Activated B cell treated with CpG ODN at 0.5 μM for 24 hours (primary cell): ENCODE measurements around the gene THRA. TPM values are rescaled to one million over a fixed set of nuclear protein-coding genes. Genes with fewer than 3 reads are reported as not detected.

Source experiments
- ATAC-seq: fragments of 200-7000 bp; cut with Tn5 transposase; one replicate; pipeline ENCODE4 v1.10.0; 2021; ENCODE audit warnings: low read depth, mild to moderate bottlenecking, moderate library complexity
- CTCF ChIA-PET: fragments of 350-600 bp; sonication (Branson Sonifier 250); formaldehyde crosslinking; loops from one replicate; lab custom pipeline; 2021; ENCODE audit warnings: antibody characterized with exemption; lab: Charles Lee
- POLR2A ChIA-PET: fragments of 350-600 bp; sonication (Branson Sonifier 250); formaldehyde crosslinking; loops from one replicate; lab custom pipeline; 2021; ENCODE audit warnings: antibody characterized with exemption; lab: Charles Lee
- DNase-seq: peaks from one replicate; pipeline ENCODE4 v3.0.0; 2022
- H3K27ac Mint-ChIP-seq: one replicate; pipeline ENCODE4 v1.8.0; 2020; ENCODE audit warnings: mixed read lengths
- H3K27me3 Mint-ChIP-seq: one replicate; pipeline ENCODE4 v1.8.0; 2021; ENCODE audit warnings: mixed read lengths
- H3K36me3 Mint-ChIP-seq: one replicate; pipeline ENCODE4 v1.8.0; 2021; ENCODE audit warnings: low read depth, mixed read lengths
- H3K4me1 Mint-ChIP-seq: one replicate; pipeline ENCODE4 v1.8.0; 2021; ENCODE audit warnings: mixed read lengths
- H3K4me3 Mint-ChIP-seq: one replicate; pipeline ENCODE4 v1.8.0; 2020; ENCODE audit warnings: mild to moderate bottlenecking, mixed read lengths
- H3K9me3 Mint-ChIP-seq: one replicate; pipeline ENCODE4 v1.8.0; 2020; ENCODE audit warnings: mixed read lengths
- intact Hi-C: fragments of 100-400 bp; cut with micrococcal nuclease; formaldehyde crosslinking; loops from one replicate; pipeline ENCODE4 v1.15.1; 2024
- total RNA-seq: library from RNA; stranded (reverse); gene quantifications from 2 replicates; pipeline ENCODE4 v1.2.3, GENCODE V29; 2022
- TF ChIP-seq, protein P1 (sequence below): fragments of 200-600 bp; IDR thresholded peaks from one replicate; pipeline ENCODE4 v1.8.0; 2022; ENCODE audit warnings: antibody characterized with exemption, mild to moderate bottlenecking

Gene THRA
- total RNA-seq, 1 donor from 2014 or later = 5.9 TPM

DNA sequence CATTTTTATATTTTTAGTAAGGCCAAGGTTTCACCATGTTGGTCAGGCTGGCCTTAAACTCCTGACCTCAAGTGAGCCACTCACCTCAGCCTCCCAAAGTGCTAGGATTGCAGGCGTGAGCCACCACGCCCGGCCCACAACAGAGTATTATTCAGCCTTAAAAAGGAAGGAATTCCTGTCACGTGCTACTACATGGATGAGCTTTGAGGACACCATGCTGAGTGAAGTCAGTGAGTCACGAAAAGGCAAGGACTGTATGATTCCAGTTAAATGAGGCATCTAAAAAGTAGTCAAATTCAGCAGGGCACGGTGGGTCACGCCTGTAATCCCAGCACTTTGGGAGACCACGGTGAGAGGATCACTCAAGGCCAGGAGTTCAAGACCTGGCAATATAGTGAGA lies 37.9 kb upstream of the THRA start:
- ChIA-PET CTCF (interaction anchor here (1.0 to 2.7 kb wide), 3 partner anchors 9 to 167 kb away, joined by 3 to 13 read pairs (median 3); partner anchors contain the start of gene CSF3), POLR2A (no interaction called here)
- H3K9me3 Mint-ChIP-seq = no peaks in the 10 kb centered on the region
- H3K27ac Mint-ChIP-seq = no peak overlapping the region
- TF ChIP-seq, protein P1, sequence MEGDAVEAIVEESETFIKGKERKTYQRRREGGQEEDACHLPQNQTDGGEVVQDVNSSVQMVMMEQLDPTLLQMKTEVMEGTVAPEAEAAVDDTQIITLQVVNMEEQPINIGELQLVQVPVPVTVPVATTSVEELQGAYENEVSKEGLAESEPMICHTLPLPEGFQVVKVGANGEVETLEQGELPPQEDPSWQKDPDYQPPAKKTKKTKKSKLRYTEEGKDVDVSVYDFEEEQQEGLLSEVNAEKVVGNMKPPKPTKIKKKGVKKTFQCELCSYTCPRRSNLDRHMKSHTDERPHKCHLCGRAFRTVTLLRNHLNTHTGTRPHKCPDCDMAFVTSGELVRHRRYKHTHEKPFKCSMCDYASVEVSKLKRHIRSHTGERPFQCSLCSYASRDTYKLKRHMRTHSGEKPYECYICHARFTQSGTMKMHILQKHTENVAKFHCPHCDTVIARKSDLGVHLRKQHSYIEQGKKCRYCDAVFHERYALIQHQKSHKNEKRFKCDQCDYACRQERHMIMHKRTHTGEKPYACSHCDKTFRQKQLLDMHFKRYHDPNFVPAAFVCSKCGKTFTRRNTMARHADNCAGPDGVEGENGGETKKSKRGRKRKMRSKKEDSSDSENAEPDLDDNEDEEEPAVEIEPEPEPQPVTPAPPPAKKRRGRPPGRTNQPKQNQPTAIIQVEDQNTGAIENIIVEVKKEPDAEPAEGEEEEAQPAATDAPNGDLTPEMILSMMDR = no peak
- no peak overlapping the region for H3K4me3 Mint-ChIP-seq
- ATAC-seq (no peak), DNase-seq (no peak)
- H3K4me1 Mint-ChIP-seq = no peaks in the 10 kb centered on the region
- intact Hi-C loops = no loop called here
- no peaks in the 10 kb centered on the region for H3K27me3 Mint-ChIP-seq
- peaks cover 80% of the 10 kb centered on the region for H3K36me3 Mint-ChIP-seq

DNA sequence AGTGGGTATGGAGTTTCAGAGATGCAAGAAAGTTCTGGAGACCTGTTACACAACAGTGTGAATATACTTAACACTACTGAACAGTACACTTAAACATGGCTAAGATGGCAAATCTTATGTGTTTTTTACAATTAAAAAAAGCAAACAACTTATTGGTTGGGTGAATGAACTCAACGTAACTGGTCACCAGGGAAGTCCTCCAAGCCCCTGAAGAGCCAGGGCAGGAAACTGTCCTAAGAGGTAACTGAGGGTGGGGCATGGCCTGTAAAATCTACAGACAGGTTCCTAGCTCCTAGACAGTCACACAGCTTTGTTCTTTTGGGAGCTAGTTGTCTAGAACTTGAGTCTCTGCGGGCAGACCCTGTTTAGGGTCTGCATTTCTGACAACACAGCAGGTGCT lies 37.2 kb upstream of the THRA start:
- no peak overlapping the region for H3K4me3 Mint-ChIP-seq
- no peak for DNase-seq
- no peak for ATAC-seq
- H3K27ac Mint-ChIP-seq = no peak overlapping the region
- ChIA-PET CTCF (interaction anchor here (1.0 to 2.7 kb wide), 6 partner anchors 10 to 478 kb away, joined by 3 to 13 read pairs (median 3); partner anchors contain the start of gene CSF3), POLR2A (interaction anchor here (0.6 kb wide), 1 partner anchor 66 kb away, joined by 7 read pairs; no protein-coding TSS in a partner anchor)
- intact Hi-C loops = no loop called here
- no peaks in the 10 kb centered on the region for H3K27me3 Mint-ChIP-seq
- TF ChIP-seq, protein P1 = no peak
- H3K4me1 Mint-ChIP-seq = no peaks in the 10 kb centered on the region
- peaks cover 80% of the 10 kb centered on the region for H3K36me3 Mint-ChIP-seq
- H3K9me3 Mint-ChIP-seq = no peaks in the 10 kb centered on the region

DNA sequence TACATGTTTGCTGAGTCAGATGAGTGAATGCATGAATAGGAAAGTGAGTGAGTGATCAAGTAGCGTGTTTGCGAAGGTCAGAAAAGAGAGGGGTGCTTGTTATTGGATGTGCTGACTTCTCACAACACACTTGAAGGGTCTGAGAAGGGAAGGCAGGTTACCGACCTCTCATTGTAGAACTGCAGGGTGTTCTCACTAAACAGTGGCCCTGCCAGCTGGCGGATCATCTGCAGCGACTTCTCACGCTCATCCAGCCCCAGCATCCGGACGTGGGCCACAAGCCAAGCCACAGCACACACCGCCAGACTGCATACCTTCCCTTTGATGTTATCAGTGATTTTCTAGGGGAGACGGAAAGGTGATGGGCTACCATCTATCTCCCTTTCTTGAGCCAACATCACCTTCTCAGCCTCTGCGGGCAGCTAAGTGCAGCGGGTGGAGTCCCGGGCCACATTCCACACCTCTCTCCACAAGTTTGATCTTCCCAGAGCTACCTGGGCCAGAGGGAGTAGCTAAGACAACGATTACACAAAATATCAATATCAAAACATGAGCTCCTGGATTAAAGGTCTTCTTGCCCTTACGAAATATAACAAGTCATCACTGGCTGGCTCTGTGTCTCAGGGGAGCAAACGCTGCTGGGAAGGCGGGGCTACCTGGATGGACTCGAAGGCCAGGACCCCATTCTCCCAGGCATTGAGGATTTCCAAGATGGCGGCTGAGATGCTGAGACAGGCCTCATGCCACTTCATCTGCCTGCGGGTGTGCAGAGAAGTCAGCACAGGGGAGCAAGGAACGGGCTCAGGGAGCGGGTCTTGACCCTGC lies 36.6 kb upstream of the THRA start:
- no peaks in the 10 kb centered on the region for H3K9me3 Mint-ChIP-seq
- peaks cover 82% of the 10 kb centered on the region for H3K36me3 Mint-ChIP-seq
- TF ChIP-seq, protein P1 = no peak
- intact Hi-C loops = loop anchor here (2.0 kb wide), 1 partner anchor 477 kb away; no protein-coding TSS in a partner anchor
- DNase-seq = no peak
- no peak for ATAC-seq
- H3K4me1 Mint-ChIP-seq = no peaks in the 10 kb centered on the region
- no peak overlapping the region for H3K4me3 Mint-ChIP-seq
- ChIA-PET CTCF (interaction anchor here (0.8 to 2.7 kb wide), 14 partner anchors 11 to 478 kb away, joined by 3 to 13 read pairs (median 5); partner anchors contain the start of gene CSF3), POLR2A (interaction anchor here (0.6 kb wide), 1 partner anchor 66 kb away, joined by 7 read pairs; no protein-coding TSS in a partner anchor)
- no peaks in the 10 kb centered on the region for H3K27me3 Mint-ChIP-seq
- H3K27ac Mint-ChIP-seq = no peak overlapping the region

DNA sequence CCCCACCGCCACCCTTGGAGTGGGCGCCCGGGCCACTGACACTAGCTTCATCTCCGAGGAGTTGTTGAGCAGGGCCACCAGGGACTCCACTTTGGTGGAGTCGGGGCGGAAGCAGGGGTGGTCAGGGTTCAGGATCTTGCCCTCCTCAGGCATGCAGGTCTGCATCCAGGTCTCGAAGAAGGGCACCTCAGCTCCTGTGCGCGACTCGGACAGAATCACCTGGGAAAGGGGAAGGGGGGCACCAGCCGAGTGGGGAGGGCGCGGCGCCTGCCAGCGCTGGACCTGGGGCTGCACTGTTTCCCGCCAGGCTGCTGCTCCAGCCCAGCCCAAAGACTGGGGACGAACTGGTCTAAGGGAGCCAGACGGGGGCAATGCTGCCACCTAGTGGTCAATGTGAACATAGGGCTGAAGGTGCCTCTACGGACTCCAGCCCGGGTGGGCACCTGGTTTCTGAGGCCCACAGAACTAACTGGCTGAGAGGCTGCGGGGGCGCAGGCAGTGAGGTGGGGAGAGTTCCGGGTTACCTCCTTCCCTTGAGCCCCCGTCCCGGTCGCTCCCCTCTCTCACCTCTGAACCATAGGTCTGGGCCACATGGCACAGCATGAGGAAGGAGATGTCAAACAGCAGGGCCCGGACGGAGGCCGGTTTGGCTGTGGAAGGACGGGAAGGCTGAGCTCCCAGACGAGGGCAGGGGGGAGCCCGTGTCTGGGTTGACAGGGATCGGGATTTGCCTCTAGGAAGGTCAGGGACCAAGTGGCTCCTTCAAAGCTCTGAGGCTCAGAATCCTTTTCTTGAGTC lies 35.8 kb upstream of the THRA start:
- Mint-ChIP-seq H3K27ac (no peak overlapping the region), H3K27me3 (no peaks in the 10 kb centered on the region), H3K4me3 (no peak overlapping the region), H3K9me3 (no peaks in the 10 kb centered on the region), H3K36me3 (peaks cover 82% of the 10 kb centered on the region), H3K4me1 (no peaks in the 10 kb centered on the region)
- intact Hi-C loops = loop anchor here (1.0 to 2.0 kb wide), 4 partner anchors 14 to 478 kb away; no protein-coding TSS in a partner anchor
- ChIA-PET POLR2A (no interaction called here), CTCF (interaction anchor here (0.6 to 2.7 kb wide), 25 partner anchors 10 to 865 kb away, joined by 3 to 13 read pairs (median 4); partner anchors contain the start of genes CSF3 and PSMD3)
- peak; percentile 62 for DNase-seq
- TF ChIP-seq, protein P1 = no peak
- ATAC-seq = peak; percentile 92
